HG02938 (cell line): Measurements from ENCODE around the gene PIP5K1A.
"Not testable (repeated sequence)": the region's sequence is repeated elsewhere in the genome, so short reads cannot be mapped to it uniquely, and the experiment has no call there.

Experiments used
- ATAC-seq: cut with Tn5 transposase; IDR thresholded peaks from one replicate; pipeline ENCODE4 v1.9.1; 2021; ENCODE audit warnings: mild to moderate bottlenecking, moderate library complexity; ENCODE audit not compliant: unreplicated experiment

PIP5K1A gene, protein sequence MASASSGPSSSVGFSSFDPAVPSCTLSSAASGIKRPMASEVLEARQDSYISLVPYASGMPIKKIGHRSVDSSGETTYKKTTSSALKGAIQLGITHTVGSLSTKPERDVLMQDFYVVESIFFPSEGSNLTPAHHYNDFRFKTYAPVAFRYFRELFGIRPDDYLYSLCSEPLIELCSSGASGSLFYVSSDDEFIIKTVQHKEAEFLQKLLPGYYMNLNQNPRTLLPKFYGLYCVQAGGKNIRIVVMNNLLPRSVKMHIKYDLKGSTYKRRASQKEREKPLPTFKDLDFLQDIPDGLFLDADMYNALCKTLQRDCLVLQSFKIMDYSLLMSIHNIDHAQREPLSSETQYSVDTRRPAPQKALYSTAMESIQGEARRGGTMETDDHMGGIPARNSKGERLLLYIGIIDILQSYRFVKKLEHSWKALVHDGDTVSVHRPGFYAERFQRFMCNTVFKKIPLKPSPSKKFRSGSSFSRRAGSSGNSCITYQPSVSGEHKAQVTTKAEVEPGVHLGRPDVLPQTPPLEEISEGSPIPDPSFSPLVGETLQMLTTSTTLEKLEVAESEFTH

DNA sequence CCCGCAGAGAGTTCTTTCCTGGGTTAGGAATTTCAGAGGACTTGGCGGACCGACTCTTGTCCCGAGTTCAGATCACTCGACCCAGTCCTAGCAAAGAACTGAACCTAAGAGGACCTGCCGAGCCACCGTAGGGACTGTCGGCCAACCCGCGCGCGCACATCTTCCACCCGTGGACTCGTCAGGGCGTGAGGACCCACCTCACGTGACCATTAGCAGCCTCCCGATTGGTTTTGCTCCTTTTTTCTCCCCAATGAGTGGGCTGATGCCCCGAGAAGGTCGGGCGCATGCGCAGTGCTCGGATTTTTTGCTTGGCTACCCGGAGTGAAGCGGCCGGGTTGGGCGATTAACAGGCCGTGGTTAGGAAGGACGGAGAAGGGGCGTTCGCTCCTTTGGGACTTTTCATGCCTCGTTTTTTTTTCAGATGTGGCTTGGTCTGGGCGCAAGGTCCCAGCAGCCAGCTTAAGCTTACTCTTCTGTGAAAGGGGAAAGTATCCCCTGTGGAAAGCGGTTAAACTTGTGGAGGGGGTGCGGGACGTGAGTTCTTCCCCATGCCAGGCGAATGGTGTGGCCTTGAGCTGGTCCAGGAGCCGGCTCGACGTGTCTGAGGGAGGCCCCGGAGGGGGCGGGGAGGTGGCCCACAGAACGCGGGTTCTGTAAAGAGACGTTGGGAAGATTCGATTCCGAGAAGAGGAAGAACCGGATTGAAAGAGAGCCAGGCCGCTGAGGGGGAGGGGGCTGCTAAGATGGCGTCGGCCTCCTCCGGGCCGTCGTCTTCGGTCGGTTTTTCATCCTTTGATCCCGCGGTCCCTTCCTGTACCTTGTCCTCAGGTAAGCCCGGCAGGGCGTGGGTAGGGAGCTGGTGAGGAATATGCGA lies at the start of gene PIP5K1A:
Gene PIP5K1A, plus strand, starts transcription at position 299 of the 874 bp plus-strand sequence. Its CDS starts 445 bp downstream, at position 744.
- ATAC-seq: peak; percentile 75

DNA sequence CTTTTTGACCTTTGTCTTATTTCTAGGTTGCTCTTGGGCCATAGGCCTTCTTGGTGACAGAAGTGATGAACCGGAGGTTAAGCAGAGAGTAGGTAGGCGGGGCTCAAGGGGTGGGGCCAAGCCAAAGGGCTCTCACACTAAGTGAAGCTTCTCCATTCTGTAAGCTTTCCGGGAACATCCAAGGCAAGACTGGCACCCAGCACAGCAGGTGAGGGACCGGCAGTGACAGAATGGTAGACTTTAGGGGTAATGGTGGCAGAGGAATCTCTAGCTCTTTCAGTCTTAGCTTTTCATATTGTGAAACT lies 41.9 kb upstream of the PIP5K1A start, which contains the start of gene TNFAIP8L2:
Gene TNFAIP8L2, plus strand, starts transcription at position 135 of the 305 bp plus-strand sequence. CDS start 2,049 bp downstream, outside the sequence.
- ATAC-seq: no peak

DNA sequence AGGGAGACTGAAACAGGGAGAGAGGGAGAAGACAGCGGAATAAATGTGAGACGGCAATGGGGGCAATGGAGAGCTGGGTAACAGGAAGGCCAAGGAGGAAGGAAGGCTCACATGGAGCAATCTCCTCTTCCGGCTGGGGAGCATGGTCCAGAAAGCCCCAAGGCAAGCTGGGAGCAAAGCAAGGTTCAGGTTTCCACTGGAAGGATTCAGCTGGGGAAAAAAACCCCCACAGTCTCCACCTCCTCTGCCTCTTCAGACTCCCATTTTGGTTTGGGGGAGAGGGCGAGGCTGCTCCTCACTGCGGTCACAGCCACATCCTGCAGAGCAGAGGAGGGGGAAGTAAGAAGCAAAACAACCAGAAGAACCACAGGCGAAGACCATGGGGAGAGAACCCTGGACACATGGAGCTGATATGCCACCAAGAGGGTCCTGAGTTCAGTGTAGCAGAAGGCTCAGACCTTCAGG lies 41.3 kb upstream of the PIP5K1A start:
- no peak for ATAC-seq

DNA sequence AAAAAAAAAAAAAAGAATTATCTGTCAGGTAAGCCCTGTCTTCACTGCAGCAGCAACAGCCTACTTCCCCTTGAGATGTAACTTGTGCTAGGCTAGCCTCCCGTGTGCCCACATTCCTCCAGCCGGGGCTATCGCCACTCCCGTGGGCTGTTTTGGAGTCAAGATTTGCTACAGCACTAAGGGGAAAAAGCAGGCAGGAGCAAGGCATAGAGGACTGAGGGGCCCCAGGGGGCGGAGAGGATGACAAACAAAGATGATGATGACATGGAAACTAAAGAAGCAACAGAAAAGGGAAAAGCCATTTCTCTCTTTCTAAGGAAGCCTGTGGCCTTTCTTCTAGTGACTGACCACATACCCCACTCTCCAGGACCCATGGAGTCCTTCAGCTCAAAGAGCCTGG lies 40.0 kb upstream of the PIP5K1A start:
- no peak for ATAC-seq

DNA sequence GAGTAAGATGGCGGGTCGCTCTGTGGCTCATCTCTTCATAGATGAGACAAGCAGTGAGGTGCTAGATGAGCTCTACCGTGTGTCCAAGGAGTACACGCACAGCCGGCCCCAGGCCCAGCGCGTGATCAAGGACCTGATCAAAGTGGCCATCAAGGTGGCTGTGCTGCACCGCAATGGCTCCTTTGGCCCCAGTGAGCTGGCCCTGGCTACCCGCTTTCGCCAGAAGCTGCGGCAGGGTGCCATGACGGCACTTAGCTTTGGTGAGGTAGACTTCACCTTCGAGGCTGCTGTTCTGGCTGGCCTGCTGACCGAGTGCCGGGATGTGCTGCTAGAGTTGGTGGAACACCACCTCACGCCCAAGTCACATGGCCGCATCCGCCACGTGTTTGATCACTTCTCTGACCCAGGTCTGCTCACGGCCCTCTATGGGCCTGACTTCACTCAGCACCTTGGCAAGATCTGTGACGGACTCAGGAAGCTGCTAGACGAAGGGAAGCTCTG lies 39.6 kb upstream of the PIP5K1A start:
- ATAC-seq: no peak

DNA sequence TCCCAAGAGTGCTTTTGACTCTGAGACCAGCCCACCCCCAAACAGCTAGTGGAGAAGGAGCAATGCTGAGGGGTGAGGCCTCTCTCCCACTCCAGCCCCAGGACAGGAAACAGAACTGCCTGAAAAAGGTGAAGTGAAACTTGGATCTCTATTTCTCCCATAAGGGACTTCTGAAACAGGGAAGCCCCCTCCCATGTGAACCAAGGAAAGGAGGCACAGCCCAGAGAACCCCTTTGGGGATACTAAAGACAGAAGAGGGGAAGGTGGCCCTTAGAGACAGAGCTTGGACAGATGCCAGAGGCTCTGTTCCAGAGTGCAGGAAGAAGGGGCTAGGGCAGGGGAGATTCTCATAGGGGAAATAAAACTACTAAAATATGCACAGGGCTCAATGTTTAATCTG lies 39.0 kb upstream of the PIP5K1A start:
- no peak for ATAC-seq

DNA sequence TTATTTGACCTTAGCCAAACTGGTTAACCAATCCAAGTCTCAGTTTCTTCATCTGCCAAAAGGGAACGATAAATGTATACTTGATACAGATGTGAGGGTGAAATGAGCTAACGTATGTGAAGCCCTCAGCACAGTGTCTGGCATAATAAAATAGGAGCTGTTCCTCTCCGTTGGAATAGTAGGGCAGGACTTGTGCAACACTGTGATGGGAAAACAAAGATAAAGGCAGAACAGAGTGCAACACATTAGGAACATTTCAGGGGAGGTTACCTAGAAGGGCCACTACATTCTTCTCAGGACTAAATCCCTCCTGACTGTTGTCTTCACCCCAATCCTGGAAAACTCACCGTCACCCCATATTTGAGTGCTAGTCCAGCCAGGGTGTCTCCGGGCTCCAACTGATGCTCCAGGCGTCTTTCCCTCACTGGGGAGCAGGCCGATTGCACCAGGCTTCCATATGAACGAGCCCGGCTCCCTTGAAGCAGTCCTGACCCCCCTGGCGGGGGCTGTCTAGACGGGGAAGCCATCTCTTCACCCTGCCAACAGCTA lies 33.5 kb upstream of the PIP5K1A start:
- no peak for ATAC-seq

DNA sequence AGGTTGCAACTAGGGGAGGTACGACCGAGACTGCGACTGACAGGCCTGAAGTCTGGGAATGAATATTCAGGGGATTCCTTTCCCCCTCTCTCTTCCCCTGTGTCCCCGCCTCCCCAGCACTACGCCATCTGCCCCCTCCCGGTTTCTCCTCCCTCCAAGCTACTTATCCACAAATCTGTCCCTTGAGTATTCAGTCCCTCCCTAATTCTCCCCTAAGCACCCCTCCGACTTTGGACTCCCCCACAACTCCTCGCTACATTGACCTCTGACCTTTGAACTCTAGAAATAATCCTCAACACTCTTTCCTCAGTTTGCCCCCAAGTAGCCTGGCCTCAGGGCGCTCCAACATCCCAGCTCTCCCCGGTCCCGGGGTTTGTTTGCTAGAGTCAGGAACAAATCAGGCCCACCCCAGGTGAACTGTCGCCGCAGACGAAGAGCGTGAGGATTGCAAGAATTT lies 33.0 kb upstream of the PIP5K1A start:
- ATAC-seq: no peak

DNA sequence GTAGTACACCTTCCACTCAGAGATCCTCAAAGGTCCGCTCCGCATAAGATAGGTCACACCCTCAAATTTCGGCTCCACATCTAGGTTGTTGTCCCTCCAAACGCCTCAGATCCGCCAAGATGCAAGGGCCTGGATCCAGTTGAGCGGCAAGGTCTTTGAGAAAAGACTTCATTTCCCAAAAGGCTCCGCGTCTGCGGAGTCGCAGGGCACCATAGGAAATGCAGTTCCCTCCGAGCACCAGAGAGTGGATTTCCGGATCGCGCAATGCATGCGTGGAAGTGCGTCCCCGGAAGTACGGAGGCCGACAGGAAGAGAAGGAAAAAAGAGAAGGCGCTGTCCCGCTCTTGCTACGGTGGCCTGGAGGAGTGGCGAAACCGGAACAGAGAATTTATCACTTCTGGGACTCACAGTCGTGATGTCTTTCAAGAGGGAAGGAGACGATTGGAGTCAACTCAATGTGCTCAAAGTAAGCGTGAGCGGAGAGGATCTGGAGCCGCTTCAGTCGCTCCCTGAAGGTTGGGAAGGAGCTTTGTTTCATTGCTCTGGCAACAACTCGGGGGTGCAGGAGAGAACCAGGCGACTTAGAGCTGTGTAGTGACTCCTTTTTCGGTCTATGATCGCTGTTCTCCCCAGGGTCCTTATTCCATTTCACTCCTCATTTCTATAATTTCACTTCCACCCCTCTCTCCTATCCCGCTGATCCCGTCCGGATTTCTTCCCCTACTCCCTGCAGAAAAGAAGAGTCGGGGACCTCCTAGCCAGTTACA lies 32.4 kb upstream of the PIP5K1A start, which contains the start of the genes LYSMD1 and SCNM1:
Gene LYSMD1, minus strand, starts transcription at position 165 of the 767 bp plus-strand sequence. CDS start 644 bp downstream, outside the sequence.
Gene SCNM1, plus strand, starts transcription at position 407 of the 767 bp plus-strand sequence. Its CDS starts 9 bp downstream, at position 416.
- ATAC-seq: peak; percentile 78

DNA sequence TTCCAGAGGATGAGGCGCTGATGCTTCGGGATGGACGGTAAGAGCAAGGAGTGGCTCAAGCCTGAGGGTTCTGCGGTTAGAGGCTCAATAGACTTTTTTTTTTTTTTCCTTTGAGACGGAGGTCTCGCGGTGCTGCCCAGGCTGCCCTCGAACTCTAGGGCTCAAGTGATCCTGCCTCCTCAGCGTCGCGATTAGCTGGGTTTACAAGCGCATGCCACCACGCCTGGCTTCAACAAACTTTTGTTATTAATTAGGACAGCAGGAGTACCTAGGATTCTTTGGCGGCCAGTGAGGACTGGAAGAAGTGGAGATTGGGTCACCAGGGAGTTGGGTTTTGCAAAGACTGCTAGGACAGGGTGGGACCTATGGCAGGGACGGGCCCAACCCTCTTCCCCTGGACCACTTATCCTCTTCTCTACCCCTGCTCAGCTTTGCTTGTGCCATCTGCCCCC lies 31.8 kb upstream of the PIP5K1A start:
- no peak for ATAC-seq

DNA sequence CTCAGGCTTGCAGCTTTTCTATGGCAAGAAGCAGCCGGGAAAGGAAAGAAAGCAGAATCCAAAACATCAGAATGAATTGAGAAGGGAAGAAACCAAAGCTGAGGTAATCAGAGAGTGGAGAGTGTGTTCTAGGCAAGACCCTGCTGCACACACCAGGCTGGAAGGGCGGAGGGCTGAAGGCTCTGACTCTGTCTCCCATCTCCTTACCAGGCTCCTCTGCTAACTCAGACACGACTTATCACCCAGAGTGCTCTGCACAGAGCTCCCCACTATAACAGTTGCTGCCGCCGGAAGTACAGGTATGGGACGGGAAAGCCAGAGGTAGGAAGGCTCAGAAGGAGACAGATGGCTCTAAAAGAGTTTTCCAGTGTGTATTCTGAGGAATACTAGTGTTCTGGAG lies 31.2 kb upstream of the PIP5K1A start:
- ATAC-seq: no peak

DNA sequence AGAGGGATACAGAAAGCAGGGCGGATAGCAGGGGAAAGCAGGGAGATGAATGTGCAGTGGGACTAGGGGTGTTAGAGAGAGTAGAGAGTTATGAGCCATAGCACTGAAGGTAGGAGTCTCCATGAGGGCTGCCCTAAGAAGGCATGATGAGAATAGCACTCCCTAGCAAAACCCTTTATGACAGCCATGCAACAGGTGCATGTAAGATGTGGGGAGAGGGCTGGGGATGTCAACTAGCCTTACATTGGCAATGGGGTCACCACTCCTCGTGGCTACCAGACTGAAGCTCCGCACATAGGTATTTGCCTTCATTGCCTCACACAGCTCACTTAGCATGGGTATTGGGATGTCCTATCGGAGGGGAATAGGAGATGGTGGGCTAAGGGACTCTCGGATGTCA lies 27.2 kb upstream of the PIP5K1A start:
- ATAC-seq: no peak

DNA sequence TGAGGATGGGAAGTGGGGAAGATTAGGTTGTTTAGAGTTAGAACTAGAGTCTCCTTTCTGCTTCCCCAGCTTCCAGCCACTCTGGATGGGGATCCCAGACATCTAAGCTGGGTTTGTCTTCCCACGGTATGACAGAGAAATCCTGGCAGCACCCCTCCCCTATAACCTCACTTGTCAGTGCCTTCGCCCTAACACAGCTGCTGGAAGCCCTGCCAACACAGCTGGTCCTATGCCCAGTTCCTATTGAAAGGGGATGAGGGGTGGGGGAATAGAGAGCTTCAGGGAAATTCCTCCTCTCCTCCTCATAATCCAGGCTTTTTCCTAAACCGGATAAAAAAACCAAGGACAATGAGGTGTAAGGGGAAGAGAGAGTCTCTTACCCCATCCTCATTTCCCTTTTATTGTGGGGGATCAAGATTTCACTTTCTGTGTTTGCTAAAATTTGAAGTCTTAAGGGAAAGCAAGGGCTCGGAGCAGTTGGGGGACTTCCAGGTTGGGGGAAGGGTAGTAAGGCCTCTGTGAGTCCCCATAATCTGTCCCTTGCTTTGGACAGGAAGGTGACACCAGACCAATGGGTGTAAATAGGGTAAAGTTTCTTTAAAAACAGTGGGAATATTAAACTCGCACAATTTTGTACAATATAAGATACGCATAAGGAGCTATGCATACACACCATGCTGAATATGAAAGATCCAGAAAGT lies 23.2 kb upstream of the PIP5K1A start:
- no peak for ATAC-seq

DNA sequence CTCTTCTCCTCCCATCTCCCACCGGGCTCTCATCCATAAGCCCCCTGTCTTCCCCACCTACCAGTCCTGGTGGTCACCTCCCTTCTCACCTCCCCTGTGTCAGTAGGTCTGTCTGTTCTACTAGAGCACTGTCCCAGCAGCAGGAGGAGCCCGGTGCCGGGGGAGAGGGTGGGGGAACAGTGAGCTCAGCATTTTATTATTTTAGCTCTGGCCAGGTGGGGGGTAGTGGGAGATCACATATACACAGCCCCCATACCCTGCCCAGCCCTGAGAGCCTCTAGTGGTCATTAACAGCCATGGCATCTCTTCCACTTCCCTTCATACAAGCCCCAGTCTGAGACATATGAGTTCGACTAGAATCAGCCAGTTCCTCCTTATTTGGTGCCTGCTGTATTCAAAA lies 22.5 kb upstream of the PIP5K1A start, which contains the start of gene TMOD4:
Gene TMOD4, minus strand, starts transcription at position 119 of the 400 bp plus-strand sequence. CDS start 1,106 bp downstream, outside the sequence.
- ATAC-seq: no peak

DNA sequence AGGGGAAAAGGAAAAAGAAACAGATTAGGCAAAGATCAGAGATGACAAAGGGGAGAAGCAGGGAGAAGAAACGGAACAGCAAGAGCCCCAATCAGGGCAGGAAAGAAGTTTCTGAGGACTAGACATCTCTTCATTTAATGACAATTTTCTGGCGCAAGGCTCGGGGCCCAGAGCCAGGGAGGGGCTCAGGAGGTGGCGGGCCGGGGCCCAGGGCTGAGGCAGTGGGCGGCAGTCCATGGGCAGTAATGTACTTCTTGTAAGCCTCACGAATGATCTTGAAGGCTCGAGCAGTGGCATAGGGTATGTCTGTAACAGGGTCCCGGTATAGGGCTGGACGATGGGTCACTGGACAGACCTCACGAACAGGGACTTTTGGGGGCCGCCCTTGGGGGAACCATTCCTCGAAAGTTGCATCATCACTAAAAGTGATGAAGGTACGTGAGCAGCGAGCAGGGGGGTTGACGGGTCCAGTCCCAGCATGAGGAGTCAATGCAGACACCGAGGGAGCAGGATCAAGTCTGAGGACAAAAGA lies 21.8 kb upstream of the PIP5K1A start:
- no peak for ATAC-seq

DNA sequence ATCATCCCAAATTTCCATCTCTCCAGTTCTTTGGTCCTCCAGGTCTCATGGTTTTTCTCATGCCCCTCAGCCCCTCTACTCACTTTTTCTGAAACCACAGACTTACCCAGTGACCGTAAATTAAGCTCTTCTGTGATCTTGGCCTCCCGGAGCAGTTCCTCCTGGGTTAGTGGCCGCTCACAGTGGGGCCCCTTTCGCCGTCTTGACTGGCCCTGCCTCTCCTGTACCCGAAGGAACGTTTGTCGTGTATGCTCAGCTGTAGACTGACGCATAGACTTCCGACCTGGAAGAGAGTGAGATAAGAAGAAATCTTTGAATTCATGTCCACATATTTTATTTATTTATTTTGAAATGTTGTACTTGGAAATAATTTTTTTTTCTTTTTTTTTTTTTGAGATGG lies 14.1 kb upstream of the PIP5K1A start:
- ATAC-seq: no peak

DNA sequence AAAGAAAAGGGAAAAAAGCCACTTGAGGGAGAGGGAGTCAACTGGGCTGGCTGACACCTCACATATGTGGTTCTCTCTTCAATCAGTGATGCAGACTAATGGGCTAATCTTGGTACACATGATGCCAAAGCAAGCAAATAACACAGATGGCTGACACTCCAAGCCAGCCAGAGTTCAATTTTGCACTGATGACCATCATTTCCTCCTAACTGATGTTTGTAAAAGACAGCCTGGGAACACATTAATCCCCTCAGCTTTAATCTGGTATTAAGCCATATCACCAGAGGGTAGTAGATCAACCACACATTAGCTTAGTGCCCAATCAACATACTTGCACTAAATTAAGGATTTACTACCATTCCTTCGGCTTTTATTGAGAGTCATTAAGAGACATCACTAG lies 11.1 kb upstream of the PIP5K1A start:
- ATAC-seq: no peak

DNA sequence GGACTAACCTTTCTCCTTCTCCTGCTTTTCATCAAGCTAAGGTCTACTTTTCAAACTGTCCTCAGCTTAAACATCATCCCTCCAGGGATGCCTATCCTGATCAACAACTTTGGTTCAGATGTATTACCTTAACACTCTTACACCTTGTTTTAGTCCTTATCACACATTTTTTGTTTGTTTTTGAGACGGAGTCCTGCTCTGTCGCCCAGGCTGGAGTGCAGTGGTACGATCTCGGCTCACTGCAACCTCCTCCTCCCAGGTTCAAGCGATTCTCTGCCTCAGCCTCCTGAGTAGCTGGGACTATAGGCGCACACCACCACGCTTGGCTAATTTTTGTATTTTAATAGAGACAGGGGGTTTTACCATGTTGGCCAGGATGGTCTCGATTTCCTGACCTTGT lies 9.7 kb upstream of the PIP5K1A start:
- not testable (repeated sequence) for ATAC-seq
